Activated B cell treated with CpG ODN at 0.5 μM for 24 hours (primary cell): ENCODE measurements around the gene LMTK2. TPM values are rescaled to one million over a fixed set of nuclear protein-coding genes. Genes with fewer than 3 reads are reported as not detected.

ENCODE experiments used
- ATAC-seq: fragments of 200-7000 bp; cut with Tn5 transposase; one replicate; pipeline ENCODE4 v1.10.0; 2021; ENCODE audit warnings: low read depth, mild to moderate bottlenecking, moderate library complexity
- CTCF ChIA-PET: fragments of 350-600 bp; sonication (Branson Sonifier 250); formaldehyde crosslinking; loops from one replicate; lab custom pipeline; 2021; ENCODE audit warnings: antibody characterized with exemption; lab: Charles Lee
- POLR2A ChIA-PET: fragments of 350-600 bp; sonication (Branson Sonifier 250); formaldehyde crosslinking; loops from one replicate; lab custom pipeline; 2021; ENCODE audit warnings: antibody characterized with exemption; lab: Charles Lee
- DNase-seq: peaks from one replicate; pipeline ENCODE4 v3.0.0; 2022
- H3K27ac Mint-ChIP-seq: one replicate; pipeline ENCODE4 v1.8.0; 2020; ENCODE audit warnings: mixed read lengths
- H3K27me3 Mint-ChIP-seq: one replicate; pipeline ENCODE4 v1.8.0; 2021; ENCODE audit warnings: mixed read lengths
- H3K36me3 Mint-ChIP-seq: one replicate; pipeline ENCODE4 v1.8.0; 2021; ENCODE audit warnings: low read depth, mixed read lengths
- H3K4me1 Mint-ChIP-seq: one replicate; pipeline ENCODE4 v1.8.0; 2021; ENCODE audit warnings: mixed read lengths
- H3K4me3 Mint-ChIP-seq: one replicate; pipeline ENCODE4 v1.8.0; 2020; ENCODE audit warnings: mild to moderate bottlenecking, mixed read lengths
- H3K9me3 Mint-ChIP-seq: one replicate; pipeline ENCODE4 v1.8.0; 2020; ENCODE audit warnings: mixed read lengths
- CTCF ChIP-seq: fragments of 200-600 bp; IDR thresholded peaks from one replicate; pipeline ENCODE4 v1.8.0; 2022; ENCODE audit warnings: antibody characterized with exemption, mild to moderate bottlenecking
- intact Hi-C: fragments of 100-400 bp; cut with micrococcal nuclease; formaldehyde crosslinking; loops from one replicate; pipeline ENCODE4 v1.15.1; 2024
- total RNA-seq: library from RNA; stranded (reverse); gene quantifications from 2 replicates; pipeline ENCODE4 v1.2.3, GENCODE V29; 2022

The LMTK2 gene
- total RNA-seq, 1 donor from 2014 or later = 9.6 TPM

- CTCF ChIA-PET = interaction anchor here (0.6 to 3.2 kb wide), 6 partner anchors 23 to 746 kb away, joined by 3 to 23 read pairs (median 8); no protein-coding TSS in a partner anchor
- DNase-seq (no peak), ATAC-seq (no peak)
- no peaks in the 10 kb centered on the region for H3K9me3 Mint-ChIP-seq
- POLR2A ChIA-PET = interaction anchor here (0.7 kb wide), 1 partner anchor 11 kb away, joined by 3 read pairs; no protein-coding TSS in a partner anchor
- peaks cover 15% of the 10 kb centered on the region for H3K36me3 Mint-ChIP-seq
- H3K4me1 Mint-ChIP-seq = peaks cover 16% of the 10 kb centered on the region
- TF ChIP-seq CTCF = no peak
- intact Hi-C loops = no loop called here
- H3K4me3 Mint-ChIP-seq = no peak overlapping the region
- no peaks in the 10 kb centered on the region for H3K27me3 Mint-ChIP-seq
- no peak overlapping the region for H3K27ac Mint-ChIP-seq
Measured at GRCh38 chr7:98110249-98111022, 3.8 kb downstream of the LMTK2 start.

- no peak for ATAC-seq
Measured at GRCh38 chr7:98112077-98112476, 5.4 kb downstream of the LMTK2 start.

GRCh38 chr7:98115746-98116525 lies 9.3 kb downstream of the LMTK2 start:
- Mint-ChIP-seq H3K9me3 (no peaks in the 10 kb centered on the region), H3K27me3 (no peaks in the 10 kb centered on the region), H3K36me3 (peaks cover 10% of the 10 kb centered on the region), H3K4me1 (peaks cover 2% of the 10 kb centered on the region), H3K4me3 (no peak overlapping the region), H3K27ac (no peak overlapping the region)
- intact Hi-C loops = no loop called here
- ChIA-PET CTCF (no interaction called here), POLR2A (no interaction called here)
- TF ChIP-seq CTCF = no peak
- DNase-seq = no peak
- ATAC-seq = no peak

More at GRCh38 chr7:98112077-98112476, 5.4 kb downstream of the LMTK2 start:
- H3K36me3 Mint-ChIP-seq = peaks cover 11% of the 10 kb centered on the region
- no peak overlapping the region for H3K4me3 Mint-ChIP-seq
- no peak for DNase-seq
- no peak overlapping the region for H3K27ac Mint-ChIP-seq
- H3K27me3 Mint-ChIP-seq = no peaks in the 10 kb centered on the region
- intact Hi-C loops = no loop called here
- H3K9me3 Mint-ChIP-seq = no peaks in the 10 kb centered on the region
- POLR2A ChIA-PET = interaction anchor here (0.6 kb wide), 1 partner anchor 156 kb away, joined by 15 read pairs; no protein-coding TSS in a partner anchor
- H3K4me1 Mint-ChIP-seq = peaks cover 7% of the 10 kb centered on the region
- CTCF ChIA-PET = interaction anchor here (2.2 to 3.2 kb wide), 3 partner anchors 22 to 90 kb away, joined by 5 to 23 read pairs (median 12); no protein-coding TSS in a partner anchor
- TF ChIP-seq CTCF = no peak

GRCh38 chr7:98116656-98117461 lies 10.2 kb downstream of the LMTK2 start:
- no peak overlapping the region for H3K27ac Mint-ChIP-seq
- CTCF ChIA-PET = interaction anchor here (0.9 kb wide), 1 partner anchor 52 kb away, joined by 3 read pairs; no protein-coding TSS in a partner anchor
- H3K4me3 Mint-ChIP-seq = no peak overlapping the region
- intact Hi-C loops = no loop called here
- ATAC-seq = no peak
- H3K4me1 Mint-ChIP-seq = peaks cover 2% of the 10 kb centered on the region
- no peaks in the 10 kb centered on the region for H3K9me3 Mint-ChIP-seq
- DNase-seq = no peak
- POLR2A ChIA-PET = no interaction called here
- peaks cover 10% of the 10 kb centered on the region for H3K36me3 Mint-ChIP-seq
- TF ChIP-seq CTCF = no peak
- H3K27me3 Mint-ChIP-seq = no peaks in the 10 kb centered on the region
